CD4-positive, CD25-positive, alpha-beta regulatory T cell (primary cell): Measurements from ENCODE around the gene ELAVL1. TPM values are rescaled to one million over a fixed set of nuclear protein-coding genes. Genes with fewer than 3 reads are reported as not detected.
"Not testable (repeated sequence)": the region's sequence is repeated elsewhere in the genome, so short reads cannot be mapped to it uniquely, and the experiment has no call there.

Experiments
- ATAC-seq, 2 donors: fragments of 150-1000 bp; cut with Tn5 transposase; one replicate each; pipeline ENCODE4 v1.10.0; 2021; ENCODE audit warnings: low read depth in 2 of 2, moderate number of reproducible peaks in 2 of 2, moderate library complexity in 1 of 2
- DNase-seq, 3 donors: peaks; one replicate each; pipeline versions ENCODE4 v3.0.0 to v3.0.0-alpha.2; 2012 to 2022; ENCODE audit warnings: mixed read lengths in 1 of 3
- H3K27ac ChIP-seq: one replicate; pipeline ENCODE4 v1.7.0; 2013; ENCODE audit warnings: mild to moderate bottlenecking, low read length; ENCODE audit not compliant: insufficient read depth, poor library complexity, severe bottlenecking
- H3K27me3 ChIP-seq: one replicate; pipeline ENCODE4 v1.7.0; 2013; ENCODE audit warnings: low read length; ENCODE audit not compliant: control insufficient read depth, insufficient read depth
- H3K36me3 ChIP-seq: one replicate; pipeline ENCODE4 v1.7.0; 2013; ENCODE audit warnings: mild to moderate bottlenecking, low read length, moderate library complexity; ENCODE audit not compliant: control insufficient read depth, insufficient read depth
- H3K4me1 ChIP-seq: 2 replicates; pipeline ENCODE4 v1.7.0; 2013; ENCODE audit warnings: mild to moderate bottlenecking, low read length; ENCODE audit not compliant: insufficient read depth, control insufficient read depth, poor library complexity, severe bottlenecking
- H3K4me3 ChIP-seq: one replicate; pipeline ENCODE4 v1.7.0; 2013; ENCODE audit warnings: low read depth, mild to moderate bottlenecking, low read length, moderate library complexity
- H3K9me3 ChIP-seq, 2 experiments: 1 replicate in 1 of 2; 2 replicates in 1 of 2; pipeline ENCODE4 v1.7.0; 2013; ENCODE audit warnings: low read length in 2 of 2, mild to moderate bottlenecking in 1 of 2, moderate library complexity in 1 of 2; ENCODE audit not compliant: control insufficient read depth in 2 of 2
- H3K27ac Mint-ChIP-seq, 3 donors: one replicate each; pipeline ENCODE4 v1.8.0; 2020 to 2022; ENCODE audit warnings: mild to moderate bottlenecking in 3 of 3, mixed read lengths in 3 of 3, moderate library complexity in 2 of 3
- H3K27me3 Mint-ChIP-seq: one replicate; pipeline ENCODE4 v1.8.0; 2022; ENCODE audit warnings: mild to moderate bottlenecking, mixed read lengths
- H3K36me3 Mint-ChIP-seq: one replicate; pipeline ENCODE4 v1.8.0; 2020; ENCODE audit warnings: mixed read lengths
- H3K4me1 Mint-ChIP-seq, 4 donors: one replicate each; pipeline ENCODE4 v1.8.0; 2020 to 2022; ENCODE audit warnings: mixed read lengths in 4 of 4, mild to moderate bottlenecking in 1 of 4
- H3K4me3 Mint-ChIP-seq, 4 donors: one replicate each; pipeline ENCODE4 v1.8.0; 2020 to 2022; ENCODE audit warnings: mild to moderate bottlenecking in 4 of 4, mixed read lengths in 4 of 4, moderate library complexity in 3 of 4
- H3K9me3 Mint-ChIP-seq, 7 donors: one replicate each; pipeline ENCODE4 v1.8.0; 2020 to 2022; ENCODE audit warnings: mixed read lengths in 7 of 7, mild to moderate bottlenecking in 3 of 7, moderate library complexity in 2 of 7
- polyA plus RNA-seq, 4 donors: library from polyadenylated mRNA; unstranded; fragments of 300-500 nt; fragmentation: Illumina TruSeq; gene quantifications; one replicate each; pipeline ENCODE4 v1.2.3, GENCODE V29; 2021
- total RNA-seq: library from RNA; stranded (reverse); gene quantifications from one replicate; pipeline ENCODE4 v1.2.3, GENCODE V29; 2022

ELAVL1 gene
- total and polyA plus RNA-seq, 5 donors from 2014 or later, result 39.6 to 52.0 (median 48.0) TPM

GRCh38 chr19:8028951-8029491, 23.6 kb upstream of the ELAVL1 start:
- no peaks in the 10 kb centered on the region for H3K4me1 Mint-ChIP-seq
- Histone ChIP-seq H3K4me3 (no peak overlapping the region), H3K27ac (no peak overlapping the region), H3K27me3 (no peaks in the 10 kb centered on the region), H3K9me3 (no peaks in the 10 kb centered on the region), H3K4me1 (no peaks in the 10 kb centered on the region), H3K36me3 (no peaks in the 10 kb centered on the region)
- H3K36me3 Mint-ChIP-seq, result no peaks in the 10 kb centered on the region
- DNase-seq, result no peak
- no peaks in the 10 kb centered on the region for H3K9me3 Mint-ChIP-seq
- no peak for ATAC-seq
- no peak overlapping the region for H3K27ac Mint-ChIP-seq
- no peaks in the 10 kb centered on the region for H3K27me3 Mint-ChIP-seq
- no peak overlapping the region for H3K4me3 Mint-ChIP-seq

GRCh38 chr19:8025316-8025715, 19.9 kb upstream of the ELAVL1 start:
- Histone ChIP-seq H3K4me3 (no peak overlapping the region), H3K27ac (no peak overlapping the region), H3K9me3 (no peaks in the 10 kb centered on the region), H3K27me3 (no peaks in the 10 kb centered on the region), H3K36me3 (no peaks in the 10 kb centered on the region), H3K4me1 (no peaks in the 10 kb centered on the region)
- Mint-ChIP-seq H3K9me3 (no peaks in the 10 kb centered on the region), H3K27ac (no peak overlapping the region), H3K27me3 (no peaks in the 10 kb centered on the region), H3K36me3 (no peaks in the 10 kb centered on the region), H3K4me1 (no peaks in the 10 kb centered on the region), H3K4me3 (no peak overlapping the region)
- DNase-seq (no peak), ATAC-seq (no peak)

- H3K4me3 ChIP-seq, H3K27ac Mint-ChIP-seq, H3K9me3 ChIP-seq, H3K4me1 Mint-ChIP-seq, H3K27me3 Mint-ChIP-seq, H3K9me3 Mint-ChIP-seq, DNase-seq, H3K36me3 ChIP-seq, H3K4me1 ChIP-seq, ATAC-seq, H3K4me3 Mint-ChIP-seq, H3K27ac ChIP-seq, H3K36me3 Mint-ChIP-seq, H3K27me3 ChIP-seq: not testable (repeated sequence)
Measured at GRCh38 chr19:8024256-8024655, 18.8 kb upstream of the ELAVL1 start.

- no peaks in the 10 kb centered on the region for H3K4me1 ChIP-seq
Measured at GRCh38 chr19:8023371-8023770, 17.9 kb upstream of the ELAVL1 start.

GRCh38 chr19:8022275-8022674, 16.8 kb upstream of the ELAVL1 start:
- Mint-ChIP-seq H3K4me1 (peaks cover 0 to 8% (median 4%) of the 10 kb centered on the region in 4 donors), H3K4me3 (no peak overlapping the region), H3K27me3 (no peaks in the 10 kb centered on the region), H3K36me3 (no peaks in the 10 kb centered on the region), H3K27ac (no peak overlapping the region), H3K9me3 (no peaks in the 10 kb centered on the region)
- Histone ChIP-seq H3K4me3 (no peak overlapping the region), H3K27me3 (no peaks in the 10 kb centered on the region), H3K4me1 (no peaks in the 10 kb centered on the region), H3K27ac (no peak overlapping the region), H3K9me3 (no peaks in the 10 kb centered on the region), H3K36me3 (no peaks in the 10 kb centered on the region)
- ATAC-seq (no peak), DNase-seq (no peak)

More at GRCh38 chr19:8023371-8023770, 17.9 kb upstream of the ELAVL1 start:
- Histone ChIP-seq H3K4me3 (no peak overlapping the region), H3K27ac (no peak overlapping the region), H3K36me3 (no peaks in the 10 kb centered on the region), H3K9me3 (no peaks in the 10 kb centered on the region), H3K27me3 (no peaks in the 10 kb centered on the region)
- no peaks in the 10 kb centered on the region for H3K27me3 Mint-ChIP-seq
- no peak overlapping the region for H3K27ac Mint-ChIP-seq
- no peaks in the 10 kb centered on the region for H3K9me3 Mint-ChIP-seq
- ATAC-seq (no peak), DNase-seq (no peak)
- no peaks in the 10 kb centered on the region for H3K36me3 Mint-ChIP-seq
- H3K4me1 Mint-ChIP-seq, result no peaks in the 10 kb centered on the region
- H3K4me3 Mint-ChIP-seq, result no peak overlapping the region

GRCh38 chr19:8021374-8021773, 15.9 kb upstream of the ELAVL1 start:
- Mint-ChIP-seq H3K9me3 (no peaks in the 10 kb centered on the region), H3K4me3 (no peak overlapping the region)

GRCh38 chr19:8020681-8021080, 15.2 kb upstream of the ELAVL1 start:
- H3K36me3 Mint-ChIP-seq, result no peaks in the 10 kb centered on the region
- H3K27me3 Mint-ChIP-seq, result no peaks in the 10 kb centered on the region
- Histone ChIP-seq H3K9me3 (no peaks in the 10 kb centered on the region), H3K4me3 (no peak overlapping the region), H3K4me1 (no peaks in the 10 kb centered on the region), H3K27ac (no peak overlapping the region), H3K36me3 (no peaks in the 10 kb centered on the region), H3K27me3 (no peaks in the 10 kb centered on the region)
- no peak overlapping the region for H3K4me3 Mint-ChIP-seq
- DNase-seq, result no peak
- H3K4me1 Mint-ChIP-seq, result peaks cover 0 to 9% (median 4%) of the 10 kb centered on the region in 4 donors
- no peaks in the 10 kb centered on the region for H3K9me3 Mint-ChIP-seq
- ATAC-seq, result no peak
- H3K27ac Mint-ChIP-seq, result peak overlapping the region in 2 of 3 donors; percentile 26 to 67

More at GRCh38 chr19:8021374-8021773, 15.9 kb upstream of the ELAVL1 start:
- Mint-ChIP-seq H3K27me3 (no peaks in the 10 kb centered on the region), H3K4me1 (peaks cover 0 to 9% (median 4%) of the 10 kb centered on the region in 4 donors), H3K27ac (peak overlapping the region in 1 of 3 donors; percentile 38), H3K36me3 (no peaks in the 10 kb centered on the region)
- Histone ChIP-seq H3K4me1 (no peaks in the 10 kb centered on the region), H3K9me3 (no peaks in the 10 kb centered on the region), H3K4me3 (no peak overlapping the region), H3K27me3 (no peaks in the 10 kb centered on the region), H3K27ac (no peak overlapping the region), H3K36me3 (no peaks in the 10 kb centered on the region)
- DNase-seq, result no peak
- no peak for ATAC-seq

- Mint-ChIP-seq H3K27ac (peak overlapping the region in 1 of 3 donors; percentile 43), H3K4me3 (no peak overlapping the region), H3K4me1 (peaks cover 0 to 9% (median 4%) of the 10 kb centered on the region in 4 donors), H3K36me3 (no peaks in the 10 kb centered on the region), H3K9me3 (no peaks in the 10 kb centered on the region), H3K27me3 (no peaks in the 10 kb centered on the region)
- peak; percentile 9 to 77 (median 40) for DNase-seq
- Histone ChIP-seq H3K4me3 (no peak overlapping the region), H3K36me3 (no peaks in the 10 kb centered on the region), H3K27ac (no peak overlapping the region), H3K27me3 (no peaks in the 10 kb centered on the region), H3K9me3 (no peaks in the 10 kb centered on the region), H3K4me1 (no peaks in the 10 kb centered on the region)
- peak; percentile 67 to 95 for ATAC-seq
Measured at GRCh38 chr19:8017808-8018207, 12.4 kb upstream of the ELAVL1 start.
